NCI-H146 (cell line): ENCODE results near the gene ACTC1.

Experiments used
- DNase-seq: peaks from one replicate; lab custom pipeline; 2025; lab: John Stamatoyannopoulos, UW

Gene ACTC1

DNA sequence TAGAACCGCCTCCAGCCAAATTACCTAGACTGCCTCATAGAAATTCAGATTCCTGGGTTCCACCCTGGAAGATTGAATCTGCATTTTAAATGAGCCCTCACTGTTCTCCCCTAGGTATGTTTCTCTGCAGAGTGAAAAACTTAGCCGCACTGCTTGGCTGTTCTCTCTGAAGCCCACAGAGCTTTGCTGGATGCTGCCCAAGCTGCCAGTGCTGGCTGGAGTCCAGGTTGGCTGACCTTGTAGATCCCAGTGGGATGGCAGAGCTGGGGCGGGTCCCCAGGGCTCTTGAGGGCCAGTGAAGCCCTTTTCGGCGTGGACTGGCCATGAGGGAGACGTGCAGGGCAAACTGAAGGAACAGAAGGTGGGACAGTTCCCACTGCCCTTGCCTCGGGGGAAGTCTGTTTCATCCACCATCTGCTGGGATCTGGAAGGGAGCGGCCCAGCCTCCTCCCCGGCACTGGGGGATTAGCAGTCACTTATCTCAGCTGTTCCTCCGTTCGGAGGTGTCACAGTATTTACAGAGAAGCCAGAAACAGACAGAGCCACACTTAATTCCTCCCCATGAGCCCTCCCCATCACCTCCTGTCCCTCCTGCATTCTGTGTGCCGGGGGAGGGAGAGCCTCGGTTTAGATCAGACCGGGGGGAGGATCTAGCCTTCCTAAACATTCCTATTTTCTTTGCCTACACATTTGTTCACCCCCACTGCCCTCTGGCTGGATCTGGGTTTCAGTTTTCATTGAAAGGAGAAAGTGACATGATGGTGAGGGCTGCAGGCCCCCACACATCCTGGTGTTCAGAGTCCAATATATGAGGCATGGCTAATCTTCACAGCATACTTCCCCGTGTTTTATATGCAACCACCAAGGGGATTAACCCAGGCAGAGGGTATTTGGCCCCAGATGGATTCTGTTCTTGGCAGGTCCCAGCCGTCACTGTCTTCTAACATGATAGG, 4.1 kb upstream of the ACTC1 start:
- DNase-seq: no peak

DNA sequence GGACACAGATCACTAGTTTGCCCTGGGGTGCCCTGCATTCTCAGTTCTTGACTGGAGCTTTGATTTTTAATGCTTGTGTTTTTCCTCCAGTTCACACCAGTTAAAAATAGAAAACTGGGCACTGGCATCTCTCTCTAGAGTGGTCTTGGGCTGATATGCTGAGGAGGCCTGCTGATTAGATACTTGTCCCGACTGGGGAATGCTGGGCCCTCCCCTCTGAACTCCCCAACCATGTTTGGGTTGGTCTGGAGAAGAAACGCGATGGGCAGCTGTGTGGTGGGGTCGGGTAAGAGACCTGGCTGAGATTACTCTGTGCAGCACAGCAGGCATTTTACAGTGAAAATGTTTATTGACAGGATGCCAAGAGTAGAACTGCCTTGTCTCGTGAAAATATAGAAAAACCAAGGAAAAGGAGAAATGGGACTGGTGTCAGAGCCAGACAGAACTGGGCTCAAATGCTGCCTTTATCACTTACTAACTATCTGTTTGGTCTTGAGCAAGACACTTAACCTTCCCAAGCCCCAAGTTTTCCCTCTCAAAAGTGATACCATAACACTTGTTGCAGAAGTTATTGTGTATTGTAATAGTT, 1.6 kb upstream of the ACTC1 start:
- no peak for DNase-seq

DNA sequence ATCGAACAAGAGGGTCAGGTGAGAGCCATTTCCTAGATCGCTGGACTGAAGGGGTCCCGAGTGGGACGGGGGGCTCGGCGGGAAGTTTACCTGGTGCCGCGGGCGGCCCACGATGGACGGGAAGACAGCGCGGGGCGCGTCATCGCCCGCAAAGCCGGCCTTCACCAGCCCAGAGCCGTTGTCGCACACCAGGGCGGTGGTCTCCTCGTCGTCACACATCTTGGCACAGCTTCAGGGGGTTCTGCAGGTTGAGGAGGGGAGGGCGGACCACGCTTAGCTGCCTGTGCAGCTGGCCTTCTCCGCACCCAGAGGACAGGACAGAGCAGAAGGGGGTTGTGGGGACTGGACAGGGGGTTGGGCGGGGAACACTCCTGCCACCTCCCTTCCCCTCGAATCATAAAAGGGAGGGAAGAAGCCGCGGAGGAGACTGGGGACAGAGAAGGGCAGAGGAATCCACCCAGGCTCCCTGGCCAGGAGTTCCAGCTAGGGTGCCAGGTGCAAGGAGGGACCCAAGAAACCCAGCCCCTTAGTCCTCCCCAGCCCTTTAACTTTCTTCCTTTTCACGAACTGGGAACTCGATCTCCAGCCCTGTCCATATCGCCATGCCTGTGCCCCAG, 651 bp downstream of the ACTC1 start:
- DNase-seq: no peak

DNA sequence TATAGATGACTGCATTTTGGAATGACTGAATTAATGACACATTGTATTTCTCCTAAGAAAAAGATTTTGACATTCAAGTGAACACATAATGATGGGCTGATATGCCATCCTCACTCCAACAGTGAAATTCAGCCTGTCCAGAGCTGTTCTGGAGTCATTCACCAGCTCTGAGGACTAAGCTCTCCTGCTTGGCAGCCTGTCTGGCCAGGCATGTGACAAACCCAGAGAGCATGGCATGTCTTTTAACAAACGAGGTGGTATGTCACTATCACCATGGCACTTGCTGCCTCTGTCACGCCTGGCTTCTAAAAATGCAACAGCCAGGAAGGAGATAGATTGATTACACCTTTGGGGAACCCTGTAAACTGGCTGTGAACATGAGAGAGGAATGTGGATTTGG, 1.4 kb downstream of the ACTC1 start:
- DNase-seq: no peak

DNA sequence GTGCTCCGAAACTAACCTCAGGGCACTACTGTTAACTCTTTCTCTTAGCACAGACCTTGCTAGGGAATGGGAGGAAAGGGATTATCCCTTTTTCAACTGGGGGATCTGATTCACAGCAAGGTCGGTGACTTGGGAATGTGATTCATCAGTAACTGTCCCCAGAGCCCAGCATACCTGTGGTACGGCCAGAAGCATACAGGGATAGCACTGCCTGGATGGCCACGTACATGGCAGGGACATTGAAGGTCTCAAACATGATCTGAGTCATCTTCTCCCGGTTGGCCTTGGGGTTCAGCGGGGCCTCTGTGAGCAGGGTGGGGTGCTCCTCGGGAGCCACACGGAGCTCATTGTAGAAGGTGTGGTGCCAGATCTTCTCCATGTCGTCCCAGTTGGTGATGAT, 2.3 kb downstream of the ACTC1 start:
- no peak for DNase-seq

DNA sequence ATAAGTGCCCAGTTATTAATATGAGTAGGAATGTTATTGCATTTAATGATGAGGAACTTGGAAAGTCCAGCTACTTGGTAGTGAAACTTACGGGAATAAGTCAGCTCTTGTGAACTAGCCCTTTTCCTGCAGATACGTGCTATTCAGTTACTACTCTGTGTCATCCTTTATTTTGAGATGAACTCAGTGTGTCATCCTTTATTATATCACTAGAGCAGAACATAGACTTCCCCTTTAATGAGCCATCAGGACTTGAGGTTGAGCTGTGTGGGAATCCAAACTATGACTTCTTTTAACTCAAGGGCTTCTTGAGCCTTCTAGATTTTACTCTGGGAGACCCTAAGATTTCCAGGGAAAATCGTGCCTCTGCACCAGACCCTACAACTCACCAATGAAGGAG, 3.6 kb downstream of the ACTC1 start:
- DNase-seq: no peak

DNA sequence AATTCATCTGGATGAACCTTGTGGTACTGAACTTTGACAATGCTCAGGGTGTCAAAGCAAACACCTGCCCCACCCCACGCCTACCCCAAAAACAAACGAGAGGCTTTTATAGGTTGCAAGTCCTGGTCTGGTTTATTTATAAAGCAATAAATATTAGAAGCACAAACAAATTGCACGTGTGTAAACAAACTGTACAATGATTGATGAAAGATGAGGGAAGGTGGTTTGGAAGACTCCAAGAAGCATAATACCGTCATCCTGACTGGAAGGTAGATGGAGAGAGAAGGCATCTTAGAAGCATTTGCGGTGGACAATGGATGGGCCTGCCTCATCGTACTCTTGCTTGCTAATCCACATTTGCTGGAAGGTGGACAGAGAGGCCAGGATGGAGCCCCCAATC, 5.2 kb downstream of the ACTC1 start:
- no peak for DNase-seq

DNA sequence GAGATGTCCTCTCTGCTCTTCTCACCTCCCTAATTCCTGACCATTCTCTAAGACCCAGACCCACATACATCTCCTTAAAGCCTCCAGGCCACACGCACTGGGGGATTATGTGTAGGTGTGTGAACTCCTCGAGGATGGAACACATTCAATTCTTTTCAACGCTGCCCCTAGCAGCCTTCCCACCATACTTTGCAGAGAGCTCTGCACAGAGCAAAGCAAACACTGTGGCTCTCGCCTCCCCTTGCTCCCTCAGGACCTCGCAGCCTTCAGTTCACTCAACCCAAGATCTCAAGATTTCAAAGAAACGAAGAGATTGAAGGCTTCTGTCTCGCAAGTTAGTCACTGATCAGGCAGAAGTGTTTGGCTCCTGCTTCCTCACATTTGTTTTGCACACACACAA, 6.0 kb downstream of the ACTC1 start:
- no peak for DNase-seq

DNA sequence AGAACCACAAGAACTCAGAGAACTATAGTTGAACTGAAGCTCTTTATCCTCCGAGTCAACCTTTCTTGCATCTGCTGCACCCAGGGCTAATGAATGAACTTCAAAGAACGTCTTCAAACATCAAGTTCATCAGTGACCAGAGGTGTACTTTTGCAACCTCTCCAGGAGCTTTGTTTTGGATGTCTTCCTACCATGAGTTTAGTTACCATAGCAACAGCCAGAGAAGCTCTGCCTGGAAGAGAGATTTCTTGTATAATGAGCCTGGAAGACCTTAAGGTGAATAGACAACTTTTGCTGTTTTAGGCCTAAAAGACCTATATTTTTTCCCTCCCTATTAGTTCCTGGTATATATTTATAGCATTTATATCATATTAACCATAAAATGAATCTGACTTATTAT, 9.1 kb downstream of the ACTC1 start:
- no peak for DNase-seq

DNA sequence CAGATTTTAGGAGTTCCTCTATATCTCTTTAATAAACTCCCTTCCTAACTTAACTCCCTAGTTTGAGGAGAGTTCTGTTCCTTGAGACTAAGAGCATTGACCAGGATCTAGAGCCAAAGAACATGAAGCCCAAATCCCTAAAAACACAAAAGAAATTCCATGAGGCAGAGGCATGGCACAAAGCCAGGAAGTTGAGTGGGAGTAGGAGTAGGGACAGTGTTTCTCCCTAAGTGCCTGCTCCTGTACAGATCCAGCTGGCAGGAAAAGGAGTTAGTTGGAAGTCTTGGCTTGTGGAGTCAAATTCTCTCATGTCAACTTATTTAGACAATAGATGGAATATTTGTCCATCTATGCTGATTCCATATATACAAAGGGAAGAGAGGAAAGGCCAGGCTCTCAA, 11.4 kb downstream of the ACTC1 start:
- DNase-seq: no peak

DNA sequence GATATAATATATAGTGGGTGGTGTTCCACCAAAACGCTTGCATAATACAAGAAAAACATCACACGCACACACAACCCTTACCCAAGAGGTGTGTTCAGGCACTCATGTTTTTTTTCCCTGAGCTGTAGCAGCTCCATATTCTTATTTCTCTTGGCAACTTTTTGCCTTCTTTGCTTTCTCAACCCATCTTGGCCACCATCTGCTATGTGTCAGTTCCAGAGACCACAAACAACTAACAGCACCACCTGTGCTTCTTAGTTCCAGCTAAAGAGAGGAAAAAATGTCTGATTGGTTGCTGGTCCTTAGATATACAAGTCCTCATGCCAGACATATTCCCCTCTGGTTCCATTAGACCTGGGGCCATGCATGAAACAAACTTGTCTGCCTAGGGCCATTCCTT, 11.9 kb downstream of the ACTC1 start:
- no peak for DNase-seq

DNA sequence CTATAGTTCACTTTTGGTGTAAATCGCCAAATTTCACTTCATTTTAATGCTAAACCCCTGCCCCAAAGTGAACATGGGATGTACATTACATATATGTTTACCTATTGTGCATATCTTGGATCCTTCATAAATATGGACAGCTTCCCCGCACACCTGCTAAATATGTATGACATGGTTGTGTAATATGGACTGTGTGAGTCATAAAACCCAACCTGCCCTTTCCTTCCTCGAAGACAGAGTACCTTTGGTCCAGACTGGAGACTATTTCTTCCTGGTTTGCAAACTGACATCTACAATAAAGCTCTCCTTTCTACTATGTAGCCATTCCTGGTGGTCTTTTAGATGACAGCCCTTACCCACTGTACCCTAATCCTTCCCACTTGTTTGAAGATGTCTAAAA, 12.4 kb downstream of the ACTC1 start:
- no peak for DNase-seq

DNA sequence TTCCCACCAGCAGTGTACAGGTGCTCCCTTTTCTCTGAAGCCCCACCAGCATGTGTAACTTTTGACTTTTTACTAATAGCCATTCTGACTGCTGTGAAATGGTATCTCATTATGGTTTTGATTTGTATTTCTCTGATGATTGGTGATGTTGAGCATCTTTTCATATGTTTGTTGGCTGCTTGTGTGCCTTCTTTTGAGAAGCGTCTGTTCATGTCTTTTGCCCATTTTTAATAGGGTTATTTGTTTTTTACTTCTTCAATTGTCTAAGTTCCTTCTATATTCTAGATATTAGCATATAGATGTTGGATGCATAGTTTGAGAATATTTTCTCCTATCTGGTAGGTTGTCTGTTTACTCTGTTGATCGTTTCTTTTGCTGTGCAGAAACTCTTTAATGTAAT, 14.6 kb downstream of the ACTC1 start:
- no peak for DNase-seq

DNA sequence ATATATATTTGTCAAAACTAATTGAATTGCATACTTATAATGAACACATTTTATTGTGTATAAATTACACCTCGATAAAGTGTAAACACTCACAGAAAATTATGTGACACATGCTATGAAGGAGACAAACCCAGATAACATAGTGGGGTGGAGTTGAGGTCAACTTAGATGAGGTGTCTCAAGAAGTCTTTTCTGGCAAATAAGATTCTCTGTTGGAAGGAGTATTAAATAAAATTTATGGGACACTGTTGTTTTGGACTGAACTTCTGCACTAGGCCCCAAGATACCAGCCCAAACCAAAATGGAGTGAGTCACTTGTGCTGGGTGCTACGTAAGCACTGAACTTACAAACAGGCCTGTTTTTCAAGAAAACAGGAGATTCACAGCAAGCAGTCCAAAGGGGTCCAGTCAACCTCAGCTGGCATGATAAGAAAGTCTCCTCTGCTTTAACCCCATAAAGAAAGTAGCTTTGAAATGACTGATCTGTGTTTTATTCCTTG, 18.7 kb downstream of the ACTC1 start:
- no peak for DNase-seq

DNA sequence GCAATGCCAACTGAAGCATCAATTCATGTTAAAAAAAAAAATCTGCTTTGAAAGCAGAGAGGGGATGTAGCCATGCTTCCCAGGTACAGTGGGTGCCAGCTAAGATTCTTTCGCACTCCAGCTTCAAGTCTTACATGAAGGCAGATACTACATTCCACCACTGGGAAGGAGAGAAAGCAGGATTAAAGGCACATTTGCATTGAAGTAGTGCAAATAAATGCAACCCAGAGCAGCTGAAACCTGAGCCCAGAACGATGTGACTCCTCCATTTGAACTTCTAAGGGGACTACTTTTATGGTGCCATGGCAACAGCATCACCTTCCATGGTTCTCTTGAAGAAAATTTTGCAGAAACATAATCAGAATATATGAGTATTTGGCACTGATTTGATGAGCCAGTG, 21.4 kb downstream of the ACTC1 start:
- DNase-seq: no peak

DNA sequence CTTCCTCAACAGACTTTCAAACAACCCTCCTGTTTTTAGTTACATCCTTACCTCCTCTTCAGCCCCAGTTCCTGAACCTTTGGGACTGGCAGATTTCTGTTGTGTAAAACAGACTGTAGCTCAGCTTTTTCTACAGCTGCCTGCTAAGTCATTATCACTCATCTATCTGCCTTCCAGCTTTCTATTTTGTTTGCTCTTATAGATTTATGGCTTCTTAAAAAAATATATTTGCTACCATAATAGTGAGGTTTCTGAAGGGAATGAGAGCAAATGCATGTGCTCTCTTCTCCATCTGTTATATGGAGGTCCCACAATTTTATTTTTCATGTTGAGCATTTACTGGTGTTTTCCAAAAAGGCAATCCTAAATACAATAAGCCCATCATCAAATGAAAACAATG, 22.3 kb downstream of the ACTC1 start:
- no peak for DNase-seq

DNA sequence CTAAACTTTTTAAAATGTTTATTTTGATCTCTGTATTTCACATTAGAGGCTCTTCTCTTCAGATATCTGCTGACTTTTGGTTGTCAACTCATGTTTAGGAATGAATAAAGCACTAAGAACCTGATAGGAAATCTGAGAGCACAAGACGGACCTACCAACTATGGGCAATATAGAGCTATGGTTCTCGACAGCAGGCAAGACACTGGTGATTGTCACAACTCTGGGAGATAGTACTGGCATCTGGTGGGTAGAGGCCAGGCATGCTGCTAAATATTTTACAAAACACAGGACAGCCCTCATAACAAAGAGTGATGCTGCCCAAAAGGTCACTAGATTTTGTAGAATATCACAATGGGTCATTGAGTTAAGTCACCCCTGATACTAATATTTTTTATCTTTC, 23.0 kb downstream of the ACTC1 start:
- DNase-seq: no peak

DNA sequence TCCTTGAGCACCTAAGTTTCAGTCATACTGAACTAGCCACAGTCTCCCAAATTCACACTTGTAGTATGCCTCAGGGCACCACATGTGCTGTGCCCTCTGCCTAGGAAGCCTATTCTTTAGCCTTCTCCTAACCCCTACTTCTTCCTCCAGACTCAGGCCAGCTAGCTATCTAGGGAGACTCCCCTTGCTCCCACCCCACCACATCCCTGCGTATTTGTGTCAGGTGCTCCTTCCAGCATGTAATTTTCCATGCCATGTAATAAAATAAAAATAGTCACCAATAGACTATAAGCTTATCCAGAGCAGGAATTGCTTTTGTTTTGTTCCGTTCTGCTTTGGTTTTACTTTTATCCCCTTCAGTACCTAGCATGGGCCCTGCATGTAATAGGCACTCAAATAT, 25.6 kb downstream of the ACTC1 start:
- no peak for DNase-seq

DNA sequence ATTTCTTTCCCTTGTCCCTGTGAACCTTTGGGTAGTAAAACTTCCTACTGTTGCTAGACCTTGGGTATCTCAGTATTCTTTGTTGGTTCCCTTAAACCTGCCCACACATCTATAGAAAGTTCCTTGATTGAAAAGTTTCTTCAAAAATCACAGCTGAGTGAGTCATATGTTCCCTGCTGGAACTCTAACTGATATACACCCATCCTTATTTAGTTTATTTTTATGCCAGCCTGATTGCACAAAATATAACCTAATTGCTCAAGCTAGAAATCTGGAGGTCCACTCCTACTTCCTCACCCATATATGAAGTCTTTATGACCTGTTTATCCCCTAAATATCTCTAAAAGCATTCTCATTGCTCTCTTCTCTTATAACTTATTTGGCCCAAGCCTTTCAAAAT, 26.8 kb downstream of the ACTC1 start:
- DNase-seq: no peak

DNA sequence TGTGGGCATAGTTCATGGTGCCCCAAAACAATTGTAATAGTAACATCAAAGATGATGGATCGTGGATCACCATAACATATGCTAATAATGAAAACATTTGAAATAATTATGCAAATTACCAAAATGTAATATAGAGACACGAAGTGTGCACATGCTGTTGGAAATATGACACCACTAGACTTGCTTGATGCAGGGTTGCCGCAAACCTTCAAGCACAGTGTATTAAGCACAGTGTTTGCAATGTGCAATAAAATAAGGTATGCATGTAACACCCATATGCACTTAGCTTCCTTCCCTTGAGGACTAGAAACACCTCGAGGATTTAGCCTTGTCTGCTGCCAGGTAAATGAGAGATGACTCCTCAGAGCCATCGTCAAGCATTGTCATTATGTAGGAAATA, 29.6 kb downstream of the ACTC1 start:
- no peak for DNase-seq

DNA sequence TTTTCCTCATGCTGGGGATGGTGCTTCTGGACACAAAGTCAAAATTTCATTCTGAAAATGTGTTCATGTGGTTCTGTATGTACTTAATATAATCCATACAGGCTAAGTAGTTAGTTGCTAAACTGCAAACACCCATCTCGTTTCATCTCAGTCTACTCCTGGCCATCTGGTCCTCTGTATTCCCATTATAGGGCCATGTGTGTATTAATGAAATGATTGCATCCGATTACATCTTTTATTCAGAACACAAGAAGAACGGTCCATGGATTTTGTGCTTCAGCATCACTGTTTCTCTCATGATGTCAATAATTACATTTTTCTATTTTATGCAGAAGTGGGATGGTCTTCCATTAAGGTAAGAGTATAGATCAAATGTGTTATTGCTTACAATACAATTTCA, 34.4 kb downstream of the ACTC1 start:
- no peak for DNase-seq

DNA sequence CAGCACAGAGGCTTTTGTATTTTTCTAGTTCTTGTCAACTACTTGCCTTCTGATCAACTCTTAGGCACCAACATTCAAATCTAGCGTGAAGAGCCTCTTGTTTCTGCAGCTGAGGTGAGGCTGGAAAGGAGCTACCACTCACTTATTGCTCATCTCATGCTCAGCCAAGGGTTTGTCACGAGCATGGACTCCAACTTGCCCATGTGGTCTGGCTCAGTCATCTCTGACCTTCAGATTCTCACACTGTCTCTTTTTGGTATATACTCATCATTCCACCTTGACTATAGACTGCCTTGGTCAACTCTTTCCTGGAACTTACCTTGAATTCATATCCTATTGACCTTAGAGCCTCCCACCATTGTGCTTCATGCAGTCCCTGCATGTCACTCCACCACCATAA, 35.4 kb downstream of the ACTC1 start:
- no peak for DNase-seq

DNA sequence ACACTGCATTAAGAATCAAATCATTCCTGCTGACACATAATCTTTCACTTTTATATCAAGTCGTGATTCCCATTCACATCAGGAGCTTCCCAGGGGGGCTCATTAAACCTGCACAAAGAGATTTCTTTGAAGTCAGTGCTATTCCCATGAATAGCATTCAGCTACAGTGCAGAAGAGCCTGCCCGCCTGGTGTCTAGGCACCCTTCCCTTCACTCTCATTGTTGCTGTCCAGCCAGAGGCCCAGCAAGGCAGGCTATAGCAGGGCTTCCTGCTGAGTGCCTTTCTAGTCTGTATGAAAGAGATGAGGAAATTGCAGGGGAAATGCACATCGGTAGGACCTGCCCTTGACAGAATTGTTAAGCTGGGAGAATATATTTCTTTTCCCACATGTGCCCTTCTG, 36.0 kb downstream of the ACTC1 start:
- no peak for DNase-seq
